ENCODE data around the gene PACSIN1.

PACSIN1 gene

DNA sequence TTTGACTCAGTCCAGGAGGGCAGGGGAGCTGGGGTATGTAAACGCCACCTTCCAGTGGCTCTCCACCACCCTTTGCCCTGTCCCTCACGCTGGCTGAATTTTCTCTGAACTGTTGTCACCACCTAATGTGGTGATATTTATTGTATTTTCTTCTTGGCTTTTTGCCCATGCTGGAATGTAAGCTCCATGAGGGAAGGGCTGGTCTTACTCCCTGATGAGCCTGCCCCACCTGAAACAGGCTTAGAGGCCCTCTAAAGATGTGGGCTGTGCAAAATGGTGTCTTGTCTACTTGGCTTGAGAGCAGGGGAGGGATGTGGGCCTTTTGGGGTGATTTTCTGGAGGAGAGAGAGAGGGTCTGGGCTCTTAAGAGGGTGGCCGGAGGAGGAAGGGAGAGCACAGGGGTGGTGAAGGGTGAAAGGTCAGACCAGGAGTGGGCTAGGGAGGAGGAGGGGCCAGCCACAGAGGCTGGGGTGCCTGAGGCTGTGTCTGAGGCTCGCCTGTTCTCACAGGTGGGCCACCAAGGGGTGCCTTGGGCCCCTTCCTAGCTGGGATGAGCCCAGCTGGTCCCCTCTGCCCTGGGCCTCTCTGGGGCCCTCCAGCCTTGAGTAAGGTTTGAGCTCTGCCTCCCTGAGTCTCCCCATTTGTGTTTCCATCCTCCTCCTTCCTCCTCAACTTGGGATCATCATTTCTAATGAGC is 52.9 kb downstream of the PACSIN1 start:
- Histone ChIP-seq H3K4me1 (ENCODE audit: control insufficient read depth, insufficient read depth, low read length) (no peaks in the 10 kb centered on the region), H3K9me3 (replicated peaks; ENCODE audit: low read length) (no peaks in the 10 kb centered on the region), H3K9ac (ENCODE audit: low read depth, low read length) (no peak overlapping the region), H3K27me3 (ENCODE audit: control insufficient read depth, insufficient read depth, low read length) (peaks cover 35% of the 10 kb centered on the region), H3K36me3 (ENCODE audit: insufficient read depth, low read length) (no peaks in the 10 kb centered on the region), H3K4me3 (ENCODE audit: low read length) (no peak overlapping the region), H3K4me2 (ENCODE audit: low read length) (no peak overlapping the region)

DNA sequence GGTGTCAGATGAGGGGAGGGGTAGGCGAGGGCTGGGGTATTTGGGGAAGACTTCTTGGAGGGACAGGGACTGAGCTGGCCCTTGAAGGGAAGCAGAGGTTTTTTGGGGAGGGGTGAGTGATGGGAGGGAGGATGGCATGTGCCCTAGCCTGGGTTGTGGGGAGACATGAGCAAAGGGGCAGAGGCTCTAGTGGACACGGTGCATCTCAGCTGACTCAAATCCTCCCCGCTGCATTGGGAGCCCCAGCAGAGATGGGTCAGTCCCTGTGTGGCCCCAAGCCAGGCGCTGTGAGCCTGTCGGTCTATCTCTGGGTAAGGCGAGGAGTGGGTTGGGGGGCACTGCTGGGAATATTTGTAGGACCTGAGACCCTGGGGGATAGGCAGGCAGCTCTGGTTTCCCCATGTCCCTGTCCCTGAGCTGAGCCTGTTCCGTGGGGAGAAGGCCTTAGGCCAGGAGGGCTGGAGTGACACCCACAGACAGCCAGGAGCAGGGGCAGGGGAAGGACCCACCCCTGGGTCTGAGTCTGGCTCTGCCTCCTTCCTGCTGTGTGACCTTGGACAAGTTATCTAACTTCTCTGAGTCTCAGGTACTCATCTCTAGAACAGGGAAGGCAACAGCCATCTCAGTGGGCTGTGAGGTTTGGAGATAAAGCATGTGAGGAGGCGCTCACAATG is 54.2 kb downstream of the PACSIN1 start:
- Histone ChIP-seq H3K4me1 (ENCODE audit: control insufficient read depth, insufficient read depth, low read length) (no peaks in the 10 kb centered on the region), H3K36me3 (ENCODE audit: insufficient read depth, low read length) (no peaks in the 10 kb centered on the region), H3K4me2 (ENCODE audit: low read length) (no peak overlapping the region), H3K9ac (ENCODE audit: low read depth, low read length) (no peak overlapping the region), H3K4me3 (ENCODE audit: low read length) (no peak overlapping the region), H3K27me3 (ENCODE audit: control insufficient read depth, insufficient read depth, low read length) (peaks cover 23% of the 10 kb centered on the region), H3K9me3 (replicated peaks; ENCODE audit: low read length) (no peaks in the 10 kb centered on the region)

DNA sequence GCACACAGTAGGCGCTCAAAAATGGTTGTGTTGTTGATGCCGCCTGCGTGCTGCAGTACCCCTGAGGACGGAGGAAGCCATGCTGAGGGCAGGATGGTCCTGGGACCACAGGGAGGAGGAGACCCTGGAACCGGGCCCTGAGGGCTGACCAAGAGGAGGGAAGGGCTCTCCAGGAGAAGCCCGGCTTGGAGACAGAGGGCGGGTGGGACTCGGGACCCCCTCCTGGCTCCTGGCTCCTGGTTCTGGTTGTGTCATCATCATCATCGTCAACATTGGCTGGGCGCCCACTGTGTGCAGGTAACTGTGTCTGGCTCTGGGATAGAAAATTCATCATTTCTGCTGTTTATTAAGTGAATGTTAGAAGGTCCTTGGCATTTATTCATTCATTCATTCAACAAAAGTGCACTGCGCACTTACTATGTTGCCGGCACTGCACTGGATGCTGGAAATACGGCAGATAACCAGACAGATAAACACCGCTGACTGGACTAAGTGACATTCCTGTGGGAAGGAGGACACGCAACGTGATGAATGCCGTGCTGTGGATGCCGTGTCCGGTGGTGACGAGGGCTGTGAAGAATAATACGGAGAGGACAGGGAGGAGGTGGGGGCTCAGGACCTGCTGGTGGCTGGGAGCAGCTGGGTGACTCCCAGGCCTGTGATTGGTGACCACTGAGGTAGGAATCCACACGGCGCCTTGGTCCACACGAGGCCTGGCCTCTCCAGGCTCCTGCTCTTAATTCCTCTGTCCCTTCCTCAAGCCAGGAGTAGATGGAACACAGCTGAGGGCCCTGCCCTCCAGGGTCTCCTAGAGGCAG is 55.0 kb downstream of the PACSIN1 start:
- Histone ChIP-seq H3K9me3 (replicated peaks; ENCODE audit: low read length) (no peaks in the 10 kb centered on the region), H3K36me3 (ENCODE audit: insufficient read depth, low read length) (no peaks in the 10 kb centered on the region), H3K4me3 (ENCODE audit: low read length) (no peak overlapping the region), H3K4me2 (ENCODE audit: low read length) (no peak overlapping the region), H3K4me1 (ENCODE audit: control insufficient read depth, insufficient read depth, low read length) (no peaks in the 10 kb centered on the region), H3K9ac (ENCODE audit: low read depth, low read length) (no peak overlapping the region), H3K27me3 (ENCODE audit: control insufficient read depth, insufficient read depth, low read length) (peaks cover 16% of the 10 kb centered on the region)

DNA sequence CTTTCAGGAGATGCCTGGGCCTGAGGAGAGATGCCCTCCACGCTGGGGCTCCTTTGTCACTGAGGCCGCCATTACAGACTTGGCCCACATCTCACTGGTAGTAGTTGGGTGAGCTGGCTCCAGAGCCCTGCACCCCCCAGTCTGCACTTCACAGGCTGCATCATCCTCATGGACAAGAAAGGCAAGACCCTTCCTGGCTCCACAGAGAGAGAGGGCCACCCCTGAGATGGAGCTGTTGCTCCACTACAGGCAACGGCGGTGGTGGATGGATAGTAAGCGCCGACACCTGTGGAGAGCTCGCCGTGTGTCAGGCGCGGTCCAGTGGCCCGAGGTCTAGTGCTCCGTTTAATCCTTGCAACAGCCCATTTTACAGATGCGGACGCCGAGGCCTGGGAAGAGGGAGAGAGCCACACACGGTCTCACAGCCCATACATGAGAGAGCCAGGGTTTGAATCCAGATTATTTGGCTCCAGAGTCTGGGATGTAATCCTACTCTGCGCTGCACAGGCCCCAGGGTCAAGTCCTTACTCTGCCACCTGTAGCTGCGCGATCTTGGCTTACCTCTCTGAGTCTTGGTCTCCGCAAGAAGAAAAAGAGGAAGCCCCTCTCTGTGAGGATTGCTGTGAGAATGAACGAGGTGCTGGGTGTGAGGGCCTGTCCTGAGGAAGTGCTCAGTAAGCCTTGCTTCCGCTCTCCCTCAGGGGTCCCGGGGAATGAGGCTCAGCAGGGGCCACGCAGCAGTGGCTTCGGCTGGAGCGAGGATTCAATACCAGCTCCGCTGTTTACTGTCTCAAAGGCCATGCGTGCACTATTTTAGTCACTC is 55.8 kb downstream of the PACSIN1 start:
- Histone ChIP-seq H3K4me1 (ENCODE audit: control insufficient read depth, insufficient read depth, low read length) (peaks cover 4% of the 10 kb centered on the region), H3K4me3 (ENCODE audit: low read length) (no peak overlapping the region), H3K4me2 (ENCODE audit: low read length) (no peak overlapping the region), H3K9ac (ENCODE audit: low read depth, low read length) (no peak overlapping the region), H3K9me3 (replicated peaks; ENCODE audit: low read length) (no peaks in the 10 kb centered on the region), H3K36me3 (ENCODE audit: insufficient read depth, low read length) (no peaks in the 10 kb centered on the region), H3K27me3 (ENCODE audit: control insufficient read depth, insufficient read depth, low read length) (peaks cover 14% of the 10 kb centered on the region)

DNA sequence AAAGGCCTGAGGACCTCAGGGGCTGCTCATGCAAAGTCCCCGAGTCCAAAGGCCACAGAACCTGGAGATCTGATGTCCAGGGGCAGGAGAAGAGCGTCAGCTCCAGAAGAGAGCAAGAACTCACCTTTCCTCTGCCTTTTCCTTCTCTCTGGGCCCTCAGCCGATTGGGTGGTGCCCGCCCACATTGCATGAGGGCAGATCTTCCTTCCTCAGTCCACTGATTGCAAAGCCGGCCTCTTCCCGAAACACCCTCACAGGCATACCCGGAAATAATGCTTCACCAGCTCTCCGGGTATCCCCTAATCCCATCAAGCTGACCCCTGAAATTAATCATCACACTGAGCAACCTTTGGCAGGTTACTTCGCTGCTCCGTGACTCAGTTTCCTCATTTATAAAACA is 56.9 kb downstream of the PACSIN1 start:
- H3K9ac ChIP-seq (ENCODE audit: low read depth, low read length) = no peak overlapping the region
- H3K4me1 ChIP-seq (ENCODE audit: control insufficient read depth, insufficient read depth, low read length) = peaks cover 10% of the 10 kb centered on the region
- H3K9me3 ChIP-seq (replicated peaks; ENCODE audit: low read length) = no peaks in the 10 kb centered on the region
- H3K4me2 ChIP-seq (ENCODE audit: low read length) = no peak overlapping the region
- H3K36me3 ChIP-seq (ENCODE audit: insufficient read depth, low read length) = no peaks in the 10 kb centered on the region
- no peak overlapping the region for H3K4me3 ChIP-seq (ENCODE audit: low read length)
- peaks cover 5% of the 10 kb centered on the region for H3K27me3 ChIP-seq (ENCODE audit: control insufficient read depth, insufficient read depth, low read length)

DNA sequence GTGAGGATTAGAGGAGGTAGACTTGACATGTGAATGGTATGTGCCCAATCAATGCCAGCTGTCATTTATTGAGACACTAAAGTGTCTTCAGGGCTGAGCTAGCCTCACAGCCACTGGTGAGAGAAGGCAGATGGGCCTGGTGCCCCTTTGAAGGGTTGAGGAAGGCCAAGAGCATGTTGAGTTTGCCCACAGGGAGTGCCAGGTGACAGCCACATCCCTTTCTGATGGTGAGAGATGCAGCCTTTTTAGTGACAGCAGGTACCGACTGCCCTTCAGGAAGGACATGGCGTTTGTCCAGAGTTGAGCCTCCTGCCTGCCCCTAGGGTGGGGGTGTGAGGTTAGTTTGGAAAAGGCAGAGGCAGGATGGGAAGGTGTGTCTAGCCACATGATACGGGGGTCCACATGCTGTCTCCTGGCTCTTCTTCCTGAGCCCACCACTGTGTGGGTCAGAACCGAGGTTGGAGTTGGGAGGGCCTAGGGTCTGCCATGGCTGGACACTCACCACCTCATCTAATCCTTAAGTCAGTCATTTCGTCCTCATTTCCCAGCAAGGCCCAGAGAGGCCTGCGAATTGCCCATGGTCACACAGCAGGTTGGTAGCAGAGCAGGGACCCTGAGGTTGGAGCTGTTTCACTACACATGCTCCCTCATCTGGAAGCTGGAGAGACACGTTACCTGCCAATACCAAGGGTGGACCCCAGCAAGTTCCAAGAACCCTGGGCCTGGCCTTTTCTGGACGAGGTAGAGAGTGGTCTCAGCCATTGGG is 57.7 kb downstream of the PACSIN1 start:
- peaks cover 3% of the 10 kb centered on the region for H3K27me3 ChIP-seq (ENCODE audit: control insufficient read depth, insufficient read depth, low read length)
- no peak overlapping the region for H3K4me2 ChIP-seq (ENCODE audit: low read length)
- peaks cover 10% of the 10 kb centered on the region for H3K4me1 ChIP-seq (ENCODE audit: control insufficient read depth, insufficient read depth, low read length)
- no peak overlapping the region for H3K4me3 ChIP-seq (ENCODE audit: low read length)
- no peaks in the 10 kb centered on the region for H3K36me3 ChIP-seq (ENCODE audit: insufficient read depth, low read length)
- no peak overlapping the region for H3K9ac ChIP-seq (ENCODE audit: low read depth, low read length)
- H3K9me3 ChIP-seq (replicated peaks; ENCODE audit: low read length) = no peaks in the 10 kb centered on the region

DNA sequence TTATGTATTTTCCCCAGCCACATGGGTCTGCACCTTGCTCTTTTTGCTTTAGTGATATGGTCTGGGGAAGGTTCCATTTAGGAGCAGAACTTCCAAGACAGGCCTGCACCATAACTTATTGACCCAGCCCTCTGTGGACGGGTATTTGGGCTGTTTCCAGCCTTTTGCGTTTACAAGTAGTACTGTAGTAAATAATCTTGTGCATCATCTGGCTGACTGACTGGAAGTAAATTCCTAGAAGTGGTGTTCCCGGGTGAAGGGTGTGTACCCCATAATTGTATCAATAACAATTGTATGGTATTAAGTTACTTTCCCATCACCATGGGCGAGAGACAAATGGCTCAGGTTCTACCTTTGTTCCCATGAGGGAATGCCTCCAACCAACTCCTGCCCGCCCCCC is 58.6 kb downstream of the PACSIN1 start:
- Histone ChIP-seq H3K9ac (ENCODE audit: low read depth, low read length) (no peak overlapping the region), H3K27me3 (ENCODE audit: control insufficient read depth, insufficient read depth, low read length) (peaks cover 6% of the 10 kb centered on the region), H3K9me3 (replicated peaks; ENCODE audit: low read length) (no peaks in the 10 kb centered on the region), H3K4me1 (ENCODE audit: control insufficient read depth, insufficient read depth, low read length) (peaks cover 10% of the 10 kb centered on the region), H3K36me3 (ENCODE audit: insufficient read depth, low read length) (no peaks in the 10 kb centered on the region), H3K4me2 (ENCODE audit: low read length) (no peak overlapping the region), H3K4me3 (ENCODE audit: low read length) (no peak overlapping the region)

DNA sequence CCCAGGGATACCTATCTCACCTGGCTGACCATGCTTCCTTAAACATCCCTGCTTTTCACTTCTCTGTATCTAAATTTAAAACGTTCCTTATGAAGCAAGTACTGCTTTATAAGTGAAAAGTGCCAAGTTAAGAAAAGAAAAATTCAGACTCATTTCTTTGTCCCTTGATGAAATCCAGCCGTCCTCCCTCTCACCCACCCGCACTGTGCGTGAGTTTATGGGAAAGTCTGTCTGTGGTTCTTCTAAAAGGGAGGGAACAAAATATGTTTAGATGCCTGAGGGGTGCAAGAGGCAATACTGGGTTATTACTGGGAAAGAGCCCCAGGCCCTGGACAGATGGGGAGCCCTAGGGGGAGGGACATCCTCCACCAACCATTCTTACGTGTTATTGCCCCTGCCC is 59.1 kb downstream of the PACSIN1 start:
- H3K4me1 ChIP-seq (ENCODE audit: control insufficient read depth, insufficient read depth, low read length) = peaks cover 10% of the 10 kb centered on the region
- no peak overlapping the region for H3K4me2 ChIP-seq (ENCODE audit: low read length)
- H3K4me3 ChIP-seq (ENCODE audit: low read length) = no peak overlapping the region
- H3K9me3 ChIP-seq (replicated peaks; ENCODE audit: low read length) = no peaks in the 10 kb centered on the region
- H3K36me3 ChIP-seq (ENCODE audit: insufficient read depth, low read length) = no peaks in the 10 kb centered on the region
- H3K27me3 ChIP-seq (ENCODE audit: control insufficient read depth, insufficient read depth, low read length) = peaks cover 6% of the 10 kb centered on the region
- H3K9ac ChIP-seq (ENCODE audit: low read depth, low read length) = no peak overlapping the region

DNA sequence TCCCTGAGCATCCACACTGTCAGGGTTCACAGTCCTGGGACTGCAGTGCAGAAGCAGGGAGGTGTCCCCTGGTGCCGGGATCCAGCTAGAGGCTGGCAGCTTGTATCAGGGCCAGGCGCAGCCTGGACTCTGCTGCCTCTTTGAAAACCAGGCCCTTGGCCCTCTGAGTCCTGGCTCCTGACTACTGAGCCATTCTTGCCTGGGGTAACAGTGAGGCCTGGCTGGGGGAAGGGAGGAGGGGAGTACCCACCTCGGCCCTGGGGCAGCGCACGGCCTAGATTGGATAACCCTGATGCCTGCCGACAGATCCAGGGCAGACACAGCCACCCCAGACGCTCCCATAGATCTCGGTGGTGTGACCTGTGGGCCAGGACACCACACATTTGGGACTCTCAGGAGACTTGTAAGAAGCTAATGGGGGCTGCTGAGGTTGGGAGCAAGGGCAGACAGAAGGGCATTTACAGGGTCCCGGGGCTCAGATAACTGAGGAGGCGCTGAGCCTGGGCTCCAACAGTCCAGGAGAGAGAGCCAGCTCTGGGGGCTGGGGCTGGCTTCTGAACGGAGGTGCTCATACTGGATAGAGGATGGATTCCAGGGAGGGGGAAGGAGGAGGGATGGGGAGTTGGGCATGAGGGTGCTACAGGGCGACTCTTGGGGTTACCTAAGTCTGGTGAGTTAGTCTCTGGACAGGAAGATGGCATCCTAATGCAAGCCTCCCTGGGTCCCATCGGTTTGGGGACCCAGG is 59.7 kb downstream of the PACSIN1 start:
- Histone ChIP-seq H3K27me3 (ENCODE audit: control insufficient read depth, insufficient read depth, low read length) (peaks cover 6% of the 10 kb centered on the region), H3K4me1 (ENCODE audit: control insufficient read depth, insufficient read depth, low read length) (peaks cover 10% of the 10 kb centered on the region), H3K4me3 (ENCODE audit: low read length) (no peak overlapping the region)

DNA sequence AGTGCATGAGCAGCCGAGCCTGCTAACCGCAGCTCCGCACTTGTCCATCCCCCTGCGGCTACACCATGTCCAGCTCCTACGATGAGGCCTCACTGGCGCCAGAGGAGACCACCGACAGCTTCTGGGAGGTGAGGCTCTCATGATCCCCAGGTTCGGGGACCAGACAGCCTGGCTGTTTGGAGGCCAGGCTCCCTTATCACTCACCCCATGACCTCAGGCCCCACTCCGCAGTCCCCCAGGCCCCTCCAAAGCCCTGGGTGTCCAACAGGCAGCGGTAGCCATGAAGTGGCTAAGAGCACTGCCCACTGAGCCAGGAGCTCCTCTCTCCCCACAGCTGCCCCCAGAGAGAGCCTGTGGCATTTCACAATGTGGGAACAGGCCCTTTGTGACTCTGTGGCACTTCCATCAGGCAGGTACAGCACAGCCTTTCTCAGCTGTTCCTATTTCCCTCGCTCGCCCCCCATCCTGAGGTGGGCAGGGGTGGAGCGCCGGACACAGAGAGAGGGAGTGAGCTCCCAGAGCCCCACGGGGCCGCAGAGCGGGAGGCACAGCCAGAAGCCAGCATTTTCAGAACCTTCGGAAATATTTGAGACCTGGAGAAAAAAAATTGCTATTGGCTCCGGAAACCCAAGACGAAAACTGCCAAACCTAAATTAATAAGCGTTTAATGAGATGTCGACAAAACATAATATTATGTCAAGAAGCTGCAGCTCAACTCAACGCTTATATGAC is 60.5 kb downstream of the PACSIN1 start:
- Histone ChIP-seq H3K36me3 (ENCODE audit: insufficient read depth, low read length) (no peaks in the 10 kb centered on the region), H3K27me3 (ENCODE audit: control insufficient read depth, insufficient read depth, low read length) (peaks cover 3% of the 10 kb centered on the region), H3K9ac (ENCODE audit: low read depth, low read length) (peak overlapping the region; percentile 68), H3K9me3 (replicated peaks; ENCODE audit: low read length) (no peaks in the 10 kb centered on the region), H3K4me2 (ENCODE audit: low read length) (peak overlapping the region; percentile 80), H3K4me1 (ENCODE audit: control insufficient read depth, insufficient read depth, low read length) (peaks cover 10% of the 10 kb centered on the region), H3K4me3 (ENCODE audit: low read length) (peak overlapping the region; percentile 57)

More for the DNA sequence above, 59.7 kb downstream of the PACSIN1 start:
- Histone ChIP-seq H3K4me2 (ENCODE audit: low read length) (no peak overlapping the region), H3K36me3 (ENCODE audit: insufficient read depth, low read length) (no peaks in the 10 kb centered on the region), H3K9me3 (replicated peaks; ENCODE audit: low read length) (no peaks in the 10 kb centered on the region), H3K9ac (ENCODE audit: low read depth, low read length) (no peak overlapping the region)
